ENCODE measurements around the gene TRIM41.

The TRIM41 gene

GRCh38 chr5:181243564-181244343 is 20.7 kb downstream of the TRIM41 start, which contains the start of gene RACK1:
Gene RACK1 (minus strand): TSS chr5:181243906. CDS start chr5:181243800, 106 bp downstream.
- Histone ChIP-seq H3K36me3 (ENCODE audit: insufficient read depth, low read length) (peaks cover 47% of the 10 kb centered on the region), H3K27me3 (ENCODE audit: insufficient read depth, low read length) (no peaks in the 10 kb centered on the region), H3K9ac (ENCODE audit: low read length) (peak within 1 kb of the TSS; percentile 99), H4K20me1 (ENCODE audit: insufficient read depth, low read length) (no peaks in the 10 kb centered on the region), H3K9me2 (ENCODE audit: low read depth, low read length) (no peaks in the 10 kb centered on the region), H3K79me2 (ENCODE audit: insufficient read depth, low read length) (peaks cover 24% of the 10 kb centered on the region), H3K4me1 (ENCODE audit: insufficient read depth, low read length, severe bottlenecking) (peaks cover 54% of the 10 kb centered on the region), H3K4me2 (ENCODE audit: low read length) (peak within 1 kb of the TSS; percentile 90), H3K4me3 (ENCODE audit: low read depth, low read length, poor library complexity, severe bottlenecking) (peak within 1 kb of the TSS; percentile 96), H3F3A (ENCODE audit: insufficient read depth, low read length) (0 out of 2 replicates have a peak, but pooled peaks cover 2% of the 10 kb centered on the region), H3K27ac (ENCODE audit: low read depth, low read length, poor library complexity, severe bottlenecking) (peak within 1 kb of the TSS; percentile 94), H2AFZ (ENCODE audit: low read length) (no peak within 1 kb of the TSS), H3K9me3 (ENCODE audit: low read length) (no peaks in the 10 kb centered on the region)
- TF ChIP-seq, protein P1, sequence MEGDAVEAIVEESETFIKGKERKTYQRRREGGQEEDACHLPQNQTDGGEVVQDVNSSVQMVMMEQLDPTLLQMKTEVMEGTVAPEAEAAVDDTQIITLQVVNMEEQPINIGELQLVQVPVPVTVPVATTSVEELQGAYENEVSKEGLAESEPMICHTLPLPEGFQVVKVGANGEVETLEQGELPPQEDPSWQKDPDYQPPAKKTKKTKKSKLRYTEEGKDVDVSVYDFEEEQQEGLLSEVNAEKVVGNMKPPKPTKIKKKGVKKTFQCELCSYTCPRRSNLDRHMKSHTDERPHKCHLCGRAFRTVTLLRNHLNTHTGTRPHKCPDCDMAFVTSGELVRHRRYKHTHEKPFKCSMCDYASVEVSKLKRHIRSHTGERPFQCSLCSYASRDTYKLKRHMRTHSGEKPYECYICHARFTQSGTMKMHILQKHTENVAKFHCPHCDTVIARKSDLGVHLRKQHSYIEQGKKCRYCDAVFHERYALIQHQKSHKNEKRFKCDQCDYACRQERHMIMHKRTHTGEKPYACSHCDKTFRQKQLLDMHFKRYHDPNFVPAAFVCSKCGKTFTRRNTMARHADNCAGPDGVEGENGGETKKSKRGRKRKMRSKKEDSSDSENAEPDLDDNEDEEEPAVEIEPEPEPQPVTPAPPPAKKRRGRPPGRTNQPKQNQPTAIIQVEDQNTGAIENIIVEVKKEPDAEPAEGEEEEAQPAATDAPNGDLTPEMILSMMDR (IDR thresholded peaks at IDR 0.05; ENCODE audit: low read length) = no peak
- no peak for TF ChIP-seq EZH2 (IDR thresholded peaks at IDR 0.05; ENCODE audit: borderline replicate concordance, low read length)

GRCh38 chr5:181245427-181246275 is 22.6 kb downstream of the TRIM41 start:
- H3K27me3 ChIP-seq (ENCODE audit: insufficient read depth, low read length) = no peaks in the 10 kb centered on the region
- peaks cover 71% of the 10 kb centered on the region for H3K4me1 ChIP-seq (ENCODE audit: insufficient read depth, low read length, severe bottlenecking)
- H3F3A ChIP-seq (ENCODE audit: insufficient read depth, low read length) = no peaks in the 10 kb centered on the region
- H2AFZ ChIP-seq (ENCODE audit: low read length) = no peak overlapping the region
- no peaks in the 10 kb centered on the region for H4K20me1 ChIP-seq (ENCODE audit: insufficient read depth, low read length)
- peak overlapping the region; percentile 90 for H3K4me2 ChIP-seq (ENCODE audit: low read length)
- no peaks in the 10 kb centered on the region for H3K9me2 ChIP-seq (ENCODE audit: low read depth, low read length)
- peaks cover 28% of the 10 kb centered on the region for H3K36me3 ChIP-seq (ENCODE audit: insufficient read depth, low read length)
- H3K9me3 ChIP-seq (ENCODE audit: low read length) = no peaks in the 10 kb centered on the region
- TF ChIP-seq, protein P1 (IDR thresholded peaks at IDR 0.05; ENCODE audit: low read length) = no peak
- TF ChIP-seq EZH2 (IDR thresholded peaks at IDR 0.05; ENCODE audit: borderline replicate concordance, low read length) = no peak
- H3K27ac ChIP-seq (ENCODE audit: low read depth, low read length, poor library complexity, severe bottlenecking) = peak overlapping the region; percentile 94
- peak overlapping the region; percentile 96 for H3K4me3 ChIP-seq (ENCODE audit: low read depth, low read length, poor library complexity, severe bottlenecking)
- peaks cover 24% of the 10 kb centered on the region for H3K79me2 ChIP-seq (ENCODE audit: insufficient read depth, low read length)
- H3K9ac ChIP-seq (ENCODE audit: low read length) = peak overlapping the region; percentile 99

DNA sequence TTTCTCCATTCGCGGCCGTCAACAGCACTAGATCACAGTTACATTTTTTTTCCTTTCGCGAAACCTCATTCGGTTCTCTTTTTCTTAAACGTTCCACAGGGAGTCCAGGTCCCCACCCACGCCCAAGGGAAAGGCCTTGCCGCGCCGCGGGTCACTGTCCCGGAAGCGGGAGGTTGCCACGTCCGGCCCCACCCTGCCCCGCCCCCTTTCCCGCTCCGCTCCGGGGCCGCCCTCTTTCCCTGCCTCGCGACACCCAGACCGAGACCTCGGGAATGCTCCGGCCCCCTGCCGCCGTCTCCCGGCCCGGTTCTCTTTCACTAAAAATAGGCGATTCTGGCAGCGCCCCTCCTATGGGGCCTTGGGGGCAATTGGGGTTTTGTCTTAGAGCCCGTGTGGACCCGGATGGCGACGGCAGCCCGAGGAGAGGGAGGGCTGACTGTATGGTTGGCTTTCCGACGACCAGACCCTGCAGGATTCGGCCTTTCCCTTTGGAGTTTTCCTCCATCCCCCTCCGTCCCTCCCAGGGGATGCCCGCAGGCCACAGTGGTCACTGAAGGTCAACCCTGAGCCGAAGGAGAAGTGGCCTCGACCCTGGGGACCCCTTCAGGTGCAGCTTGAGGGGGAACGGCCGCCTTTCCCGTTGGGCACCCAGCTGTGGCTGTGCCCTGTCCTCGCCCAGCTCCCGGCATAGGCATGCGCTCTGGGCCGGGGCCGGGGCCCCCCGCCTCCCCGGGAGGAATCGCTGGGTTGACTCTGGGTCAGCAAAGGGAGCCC is 23.4 kb downstream of the TRIM41 start:
- H3K4me1 ChIP-seq (ENCODE audit: insufficient read depth, low read length, severe bottlenecking) = peaks cover 71% of the 10 kb centered on the region

More for the DNA sequence above, 23.4 kb downstream of the TRIM41 start:
- Histone ChIP-seq H3K4me2 (ENCODE audit: low read length) (peak overlapping the region; percentile 90), H2AFZ (ENCODE audit: low read length) (no peak overlapping the region), H3F3A (ENCODE audit: insufficient read depth, low read length) (no peaks in the 10 kb centered on the region), H3K27me3 (ENCODE audit: insufficient read depth, low read length) (no peaks in the 10 kb centered on the region), H3K9me2 (ENCODE audit: low read depth, low read length) (no peaks in the 10 kb centered on the region), H4K20me1 (ENCODE audit: insufficient read depth, low read length) (no peaks in the 10 kb centered on the region), H3K9me3 (ENCODE audit: low read length) (no peaks in the 10 kb centered on the region), H3K27ac (ENCODE audit: low read depth, low read length, poor library complexity, severe bottlenecking) (peak overlapping the region; percentile 94), H3K36me3 (ENCODE audit: insufficient read depth, low read length) (peaks cover 20% of the 10 kb centered on the region), H3K9ac (ENCODE audit: low read length) (peak overlapping the region; percentile 99), H3K79me2 (ENCODE audit: insufficient read depth, low read length) (peaks cover 26% of the 10 kb centered on the region), H3K4me3 (ENCODE audit: low read depth, low read length, poor library complexity, severe bottlenecking) (peak overlapping the region; percentile 96)
- TF ChIP-seq, protein P1 (IDR thresholded peaks at IDR 0.05; ENCODE audit: low read length) = no peak

Data from OCI-LY1 (cell line).